A673 (cell line): ENCODE measurements around the gene SLC4A2.

Experiments used
- EZH2 ChIP-seq: fragments of 200-600 bp; sonication (generic); IDR thresholded peaks from 2 replicates; pipeline ENCODE4 v1.6.1; 2017; ENCODE audit warnings: borderline replicate concordance, low read depth, mild to moderate bottlenecking, mixed read lengths, antibody characterized with exemption, low read length; ENCODE audit not compliant: poor library complexity, severe bottlenecking
- TF ChIP-seq, protein P1 (sequence below): fragments of 300-800, 200-600 bp; sonication (generic); conservative IDR thresholded peaks from 2 replicates; pipeline ENCODE4 v1.5.1; 2017; ENCODE audit warnings: low read depth, mild to moderate bottlenecking, antibody characterized with exemption, low read length, moderate library complexity, mixed read lengths

DNA sequence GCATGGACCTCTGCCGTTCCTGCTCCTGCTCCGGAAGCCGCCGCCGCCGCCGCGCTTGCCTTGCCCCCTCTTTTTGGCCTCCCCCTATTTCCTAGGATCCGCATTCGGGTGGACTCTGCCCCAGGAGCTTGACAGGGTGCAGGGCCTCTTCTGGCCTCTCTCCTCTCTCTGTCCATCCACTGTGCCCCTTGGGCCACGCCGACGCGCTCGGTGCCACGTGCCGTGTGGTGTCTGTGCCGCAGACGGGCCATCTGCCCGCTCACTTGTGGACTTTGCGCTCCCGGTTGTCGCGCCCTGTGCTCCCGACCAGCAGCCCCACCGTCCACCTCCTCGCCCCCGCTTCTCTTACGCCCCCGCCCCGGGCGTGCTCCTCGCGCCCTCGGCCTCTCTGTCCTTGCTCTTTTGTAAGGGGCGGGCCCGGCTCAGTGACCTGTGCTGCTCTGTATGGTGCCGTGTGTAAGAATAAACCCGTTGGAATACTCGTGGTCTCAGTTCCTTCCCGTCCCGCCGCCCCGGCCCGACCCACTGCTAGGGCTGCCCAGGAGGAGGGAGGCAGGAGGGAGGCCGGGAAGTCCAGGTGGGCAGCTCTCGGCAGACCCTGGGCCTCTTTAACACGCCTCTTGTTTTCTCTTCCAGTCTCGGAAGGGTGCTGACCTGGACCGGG is 63.9 kb downstream of the SLC4A2 start:
- TF ChIP-seq, protein P1, sequence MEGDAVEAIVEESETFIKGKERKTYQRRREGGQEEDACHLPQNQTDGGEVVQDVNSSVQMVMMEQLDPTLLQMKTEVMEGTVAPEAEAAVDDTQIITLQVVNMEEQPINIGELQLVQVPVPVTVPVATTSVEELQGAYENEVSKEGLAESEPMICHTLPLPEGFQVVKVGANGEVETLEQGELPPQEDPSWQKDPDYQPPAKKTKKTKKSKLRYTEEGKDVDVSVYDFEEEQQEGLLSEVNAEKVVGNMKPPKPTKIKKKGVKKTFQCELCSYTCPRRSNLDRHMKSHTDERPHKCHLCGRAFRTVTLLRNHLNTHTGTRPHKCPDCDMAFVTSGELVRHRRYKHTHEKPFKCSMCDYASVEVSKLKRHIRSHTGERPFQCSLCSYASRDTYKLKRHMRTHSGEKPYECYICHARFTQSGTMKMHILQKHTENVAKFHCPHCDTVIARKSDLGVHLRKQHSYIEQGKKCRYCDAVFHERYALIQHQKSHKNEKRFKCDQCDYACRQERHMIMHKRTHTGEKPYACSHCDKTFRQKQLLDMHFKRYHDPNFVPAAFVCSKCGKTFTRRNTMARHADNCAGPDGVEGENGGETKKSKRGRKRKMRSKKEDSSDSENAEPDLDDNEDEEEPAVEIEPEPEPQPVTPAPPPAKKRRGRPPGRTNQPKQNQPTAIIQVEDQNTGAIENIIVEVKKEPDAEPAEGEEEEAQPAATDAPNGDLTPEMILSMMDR, result no peak
- TF ChIP-seq EZH2, result no peak
